NCI-H1436 treated with DMSO at 0.1 percent for 48 hours (cell line): ENCODE data around the gene ST3GAL4.

ENCODE experiments used
- DNase-seq: peaks from one replicate; lab custom pipeline; 2025; lab: John Stamatoyannopoulos, UW

Gene ST3GAL4

GRCh38 chr11:126331286-126331685 is 24.2 kb upstream of the ST3GAL4 start:
- DNase-seq, result no peak

- DNase-seq, result no peak
Measured at GRCh38 chr11:126332221-126332711, 23.2 kb upstream of the ST3GAL4 start.

- DNase-seq, result no peak
Measured at GRCh38 chr11:126333142-126333541, 22.3 kb upstream of the ST3GAL4 start.

- DNase-seq, result no peak
Measured at GRCh38 chr11:126334659-126335462, 20.6 kb upstream of the ST3GAL4 start.

- no peak for DNase-seq
Measured at GRCh38 chr11:126335463-126335760, 20.1 kb upstream of the ST3GAL4 start.

- no peak for DNase-seq
Measured at GRCh38 chr11:126336138-126336541, 19.3 kb upstream of the ST3GAL4 start.

- no peak for DNase-seq
Measured at GRCh38 chr11:126336671-126337101, 18.8 kb upstream of the ST3GAL4 start.

- no peak for DNase-seq
Measured at GRCh38 chr11:126337126-126337473, 18.4 kb upstream of the ST3GAL4 start.

GRCh38 chr11:126337474-126338241 is 17.8 kb upstream of the ST3GAL4 start:
- no peak for DNase-seq

- no peak for DNase-seq
Measured at GRCh38 chr11:126338346-126339055, 17.0 kb upstream of the ST3GAL4 start.

GRCh38 chr11:126339073-126339862 is 16.2 kb upstream of the ST3GAL4 start:
- no peak for DNase-seq

GRCh38 chr11:126339863-126340434 is 15.5 kb upstream of the ST3GAL4 start:
- no peak for DNase-seq

- DNase-seq, result no peak
Measured at GRCh38 chr11:126340960-126341606, 14.4 kb upstream of the ST3GAL4 start.

GRCh38 chr11:126341760-126342161 is 13.7 kb upstream of the ST3GAL4 start:
- DNase-seq, result no peak

- no peak for DNase-seq
Measured at GRCh38 chr11:126343051-126343450, 12.4 kb upstream of the ST3GAL4 start.

GRCh38 chr11:126344141-126345080 is 11.1 kb upstream of the ST3GAL4 start:
- no peak for DNase-seq

GRCh38 chr11:126345283-126345682 is 10.2 kb upstream of the ST3GAL4 start:
- no peak for DNase-seq

GRCh38 chr11:126345759-126346585 is 9.5 kb upstream of the ST3GAL4 start:
- DNase-seq, result no peak

GRCh38 chr11:126346586-126346940 is 8.9 kb upstream of the ST3GAL4 start:
- no peak for DNase-seq
